Neural cell (in vitro differentiated cells): ENCODE results near the gene SND1. TPM values are rescaled to one million over a fixed set of nuclear protein-coding genes. Genes with fewer than 3 reads are reported as not detected.

Source experiments
- H2AFZ ChIP-seq: fragments of 200-600, 300-800 bp; sonication (generic), shearing (Covaris generic); 2 replicates; pipeline ENCODE4 v1.6.0; 2014; ENCODE audit warnings: low read depth, mild to moderate bottlenecking, antibody characterized with exemption, low read length, moderate library complexity
- H3F3A ChIP-seq: fragments of 200-600 bp; shearing (Covaris generic); 2 replicates; pipeline ENCODE4 v1.6.1; 2016; ENCODE audit warnings: mild to moderate bottlenecking, moderate library complexity, mixed read lengths, antibody characterized with exemption, low read length; ENCODE audit not compliant: insufficient read depth, poor library complexity, severe bottlenecking
- H3K27ac ChIP-seq: fragments of 200-600, 300-800 bp; sonication (generic), shearing (Covaris generic); 2 replicates; pipeline ENCODE4 v1.5.1; 2014; ENCODE audit warnings: mild to moderate bottlenecking, low read length, moderate library complexity
- H3K27me3 ChIP-seq: fragments of 300-800, 200-600 bp; sonication (generic), shearing (Covaris generic); 2 replicates; pipeline ENCODE4 v1.6.0; 2014; ENCODE audit warnings: mild to moderate bottlenecking, low read depth, low read length, moderate library complexity; ENCODE audit not compliant: insufficient read depth
- H3K36me3 ChIP-seq: fragments of 300-800, 200-600 bp; sonication (generic), shearing (Covaris generic); 2 replicates; pipeline ENCODE4 v1.5.1; 2014; ENCODE audit warnings: mild to moderate bottlenecking, antibody characterized with exemption, low read length, moderate library complexity; ENCODE audit not compliant: insufficient read depth
- H3K4me2 ChIP-seq: fragments of 300-800, 200-600 bp; sonication (generic), shearing (Covaris generic); 2 replicates; pipeline ENCODE4 v1.6.0; 2014; ENCODE audit warnings: mild to moderate bottlenecking, low read length
- H3K4me3 ChIP-seq: fragments of 300-800, 200-600 bp; sonication (generic), shearing (Covaris generic); 2 replicates; pipeline ENCODE4 v1.5.1; 2014; ENCODE audit warnings: mild to moderate bottlenecking, low read length, moderate library complexity
- H3K79me2 ChIP-seq: fragments of 200-600 bp; shearing (Covaris generic); replicated peaks from 2 replicates; pipeline ENCODE4 v1.6.0; 2014; ENCODE audit warnings: mild to moderate bottlenecking, low read length, moderate library complexity; ENCODE audit not compliant: insufficient read depth
- H3K9ac ChIP-seq: fragments of 300-800, 200-600 bp; sonication (generic), shearing (Covaris generic); 2 replicates; pipeline ENCODE4 v1.6.1; 2016; ENCODE audit warnings: mild to moderate bottlenecking, low read length, mixed read lengths
- H3K9me2 ChIP-seq: fragments of 200-600 bp; shearing (Covaris generic); 2 replicates; pipeline ENCODE4 v1.6.1; 2016; ENCODE audit warnings: mild to moderate bottlenecking, low read length, mixed read lengths; ENCODE audit not compliant: insufficient read depth
- H3K9me3 ChIP-seq: fragments of 200-600, 300-800 bp; sonication (generic), shearing (Covaris generic); 2 replicates; pipeline ENCODE4 v1.6.1; 2016; ENCODE audit warnings: mild to moderate bottlenecking, mixed run types, low read length, moderate library complexity, mixed read lengths
- H4K20me1 ChIP-seq: fragments of 200-600 bp; shearing (Covaris generic); 2 replicates; pipeline ENCODE4 v1.6.1; 2016; ENCODE audit warnings: mild to moderate bottlenecking, mixed run types; ENCODE audit not compliant: insufficient read depth
- CTCF ChIP-seq: fragments of 450-650 bp; IDR thresholded peaks from 2 replicates; pipeline ENCODE4 v1.5.1; 2014; ENCODE audit warnings: antibody characterized with exemption, mild to moderate bottlenecking, moderate library complexity; ENCODE audit not compliant: poor library complexity, severe bottlenecking
- EP300 ChIP-seq: fragments of 450-650 bp; conservative IDR thresholded peaks from 2 replicates; pipeline ENCODE4 v1.6.1; 2014; ENCODE audit warnings: antibody characterized with exemption, mild to moderate bottlenecking, moderate library complexity; ENCODE audit not compliant: poor library complexity, severe bottlenecking
- EZH2 ChIP-seq: fragments of 200-600, 300-800 bp; shearing (Covaris generic), sonication (generic); IDR thresholded peaks from 2 replicates; pipeline ENCODE4 v1.6.1; 2014; ENCODE audit warnings: antibody characterized with exemption, low read length, borderline replicate concordance, mild to moderate bottlenecking; ENCODE audit not compliant: insufficient read depth, poor library complexity, severe bottlenecking
- MXI1 ChIP-seq: fragments of 450-650 bp; conservative IDR thresholded peaks from 2 replicates; pipeline ENCODE4 v1.6.1; 2014; ENCODE audit warnings: antibody characterized with exemption, mild to moderate bottlenecking; ENCODE audit not compliant: poor library complexity, severe bottlenecking
- POLR2AphosphoS5 ChIP-seq: IDR thresholded peaks from 2 replicates; pipeline ENCODE4 v1.6.1; 2012
- RAD21 ChIP-seq: fragments of 450-650 bp; conservative IDR thresholded peaks from 2 replicates; pipeline ENCODE4 v1.6.1; 2014; ENCODE audit warnings: antibody characterized with exemption, mild to moderate bottlenecking, moderate library complexity
- SMC3 ChIP-seq: fragments of 450-650 bp; conservative IDR thresholded peaks from 2 replicates; pipeline ENCODE4 v1.6.1; 2014; ENCODE audit warnings: antibody characterized with exemption, mild to moderate bottlenecking, moderate library complexity; ENCODE audit not compliant: poor library complexity
- TAF1 ChIP-seq: IDR thresholded peaks from 2 replicates; pipeline ENCODE4 v1.6.1; 2012; ENCODE audit warnings: low read depth
- polyA plus RNA-seq: library from polyadenylated mRNA; depleted of rRNA; stranded (reverse); fragments of >200 nt; gene quantifications from 2 replicates; pipeline ENCODE4 v1.2.3, GENCODE V29; 2014
- TF ChIP-seq, protein P1 (sequence below): IDR thresholded peaks from 2 replicates; pipeline ENCODE4 v1.6.1; 2012; ENCODE audit warnings: borderline replicate concordance

SND1 gene
- polyA plus RNA-seq, 1 donor from 2014 or later: 37.4 TPM

DNA sequence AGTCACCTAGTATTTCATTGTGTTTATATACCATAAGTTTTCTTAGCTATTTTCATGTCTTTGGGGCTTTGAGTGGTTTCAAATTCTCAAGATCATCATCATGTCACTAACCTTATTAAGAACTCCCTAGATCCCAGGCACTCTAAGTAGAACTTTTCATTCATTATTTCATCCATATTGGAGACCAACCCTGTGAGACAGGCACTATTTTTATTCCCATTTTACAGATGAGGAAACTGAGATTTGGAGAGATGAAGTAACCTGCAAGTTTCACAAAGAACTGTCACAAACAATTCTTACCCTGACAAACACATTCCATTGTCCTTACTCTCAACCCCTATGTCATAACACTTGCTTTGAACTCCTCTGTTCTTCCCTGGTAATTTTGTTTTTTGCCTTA lies 13.8 kb upstream of the SND1 start:
- Histone ChIP-seq H3K27ac (no peak overlapping the region), H3F3A (no peaks in the 10 kb centered on the region), H3K27me3 (no peaks in the 10 kb centered on the region), H3K9ac (no peak overlapping the region), H3K4me2 (no peak overlapping the region), H3K9me3 (no peaks in the 10 kb centered on the region), H3K9me2 (no peaks in the 10 kb centered on the region), H3K36me3 (no peaks in the 10 kb centered on the region), H4K20me1 (no peaks in the 10 kb centered on the region), H3K79me2 (no peaks in the 10 kb centered on the region), H2AFZ (no peak overlapping the region), H3K4me3 (no peak overlapping the region)
- TF ChIP-seq SMC3: no peak
- no peak for TF ChIP-seq TAF1
- TF ChIP-seq MXI1: no peak
- TF ChIP-seq RAD21: no peak
- TF ChIP-seq EP300: no peak
- no peak for TF ChIP-seq EZH2
- TF ChIP-seq POLR2AphosphoS5: no peak
- no peak for TF ChIP-seq CTCF
- TF ChIP-seq, protein P1, sequence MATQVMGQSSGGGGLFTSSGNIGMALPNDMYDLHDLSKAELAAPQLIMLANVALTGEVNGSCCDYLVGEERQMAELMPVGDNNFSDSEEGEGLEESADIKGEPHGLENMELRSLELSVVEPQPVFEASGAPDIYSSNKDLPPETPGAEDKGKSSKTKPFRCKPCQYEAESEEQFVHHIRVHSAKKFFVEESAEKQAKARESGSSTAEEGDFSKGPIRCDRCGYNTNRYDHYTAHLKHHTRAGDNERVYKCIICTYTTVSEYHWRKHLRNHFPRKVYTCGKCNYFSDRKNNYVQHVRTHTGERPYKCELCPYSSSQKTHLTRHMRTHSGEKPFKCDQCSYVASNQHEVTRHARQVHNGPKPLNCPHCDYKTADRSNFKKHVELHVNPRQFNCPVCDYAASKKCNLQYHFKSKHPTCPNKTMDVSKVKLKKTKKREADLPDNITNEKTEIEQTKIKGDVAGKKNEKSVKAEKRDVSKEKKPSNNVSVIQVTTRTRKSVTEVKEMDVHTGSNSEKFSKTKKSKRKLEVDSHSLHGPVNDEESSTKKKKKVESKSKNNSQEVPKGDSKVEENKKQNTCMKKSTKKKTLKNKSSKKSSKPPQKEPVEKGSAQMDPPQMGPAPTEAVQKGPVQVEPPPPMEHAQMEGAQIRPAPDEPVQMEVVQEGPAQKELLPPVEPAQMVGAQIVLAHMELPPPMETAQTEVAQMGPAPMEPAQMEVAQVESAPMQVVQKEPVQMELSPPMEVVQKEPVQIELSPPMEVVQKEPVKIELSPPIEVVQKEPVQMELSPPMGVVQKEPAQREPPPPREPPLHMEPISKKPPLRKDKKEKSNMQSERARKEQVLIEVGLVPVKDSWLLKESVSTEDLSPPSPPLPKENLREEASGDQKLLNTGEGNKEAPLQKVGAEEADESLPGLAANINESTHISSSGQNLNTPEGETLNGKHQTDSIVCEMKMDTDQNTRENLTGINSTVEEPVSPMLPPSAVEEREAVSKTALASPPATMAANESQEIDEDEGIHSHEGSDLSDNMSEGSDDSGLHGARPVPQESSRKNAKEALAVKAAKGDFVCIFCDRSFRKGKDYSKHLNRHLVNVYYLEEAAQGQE: no peak

- Histone ChIP-seq H4K20me1 (no peaks in the 10 kb centered on the region), H3K9ac (no peak overlapping the region), H3K9me3 (no peaks in the 10 kb centered on the region), H3K27ac (no peak overlapping the region), H3F3A (no peaks in the 10 kb centered on the region), H3K79me2 (no peaks in the 10 kb centered on the region), H3K36me3 (no peaks in the 10 kb centered on the region), H2AFZ (no peak overlapping the region), H3K4me3 (no peak overlapping the region), H3K4me2 (no peak overlapping the region), H3K9me2 (no peaks in the 10 kb centered on the region), H3K27me3 (no peaks in the 10 kb centered on the region)
- TF ChIP-seq MXI1 (no peak), EZH2 (no peak), CTCF (no peak)
- TF ChIP-seq, protein P1: no peak
These were observed 7.5 kb upstream of the SND1 start for GRCh38 chr7:127644484-127644883.
